Keratinocyte (primary cell): Measurements from ENCODE around the gene NRG3.

ENCODE experiments used
- CTCF ChIP-seq, 3 experiments: IDR thresholded peaks in 1 of 3; conservative IDR thresholded peaks in 1 of 3; optimal IDR thresholded peaks in 1 of 3; 2 replicates in 2 of 3; 3 replicates in 1 of 3; pipeline versions ENCODE3 to v1.5.1; 2011; ENCODE audit warnings: low read length in 3 of 3, mild to moderate bottlenecking in 3 of 3, moderate library complexity in 2 of 3, control low read depth in 1 of 3, inconsistent platforms in 1 of 3; ENCODE audit not compliant: insufficient read depth in 2 of 3; ENCODE audit errors: extremely low read depth in 1 of 3
- EZH2 ChIP-seq: IDR thresholded peaks from one replicate; pipeline ENCODE4 v1.6.1; 2012; ENCODE audit warnings: inconsistent platforms, mild to moderate bottlenecking, low read length, moderate library complexity

DNA sequence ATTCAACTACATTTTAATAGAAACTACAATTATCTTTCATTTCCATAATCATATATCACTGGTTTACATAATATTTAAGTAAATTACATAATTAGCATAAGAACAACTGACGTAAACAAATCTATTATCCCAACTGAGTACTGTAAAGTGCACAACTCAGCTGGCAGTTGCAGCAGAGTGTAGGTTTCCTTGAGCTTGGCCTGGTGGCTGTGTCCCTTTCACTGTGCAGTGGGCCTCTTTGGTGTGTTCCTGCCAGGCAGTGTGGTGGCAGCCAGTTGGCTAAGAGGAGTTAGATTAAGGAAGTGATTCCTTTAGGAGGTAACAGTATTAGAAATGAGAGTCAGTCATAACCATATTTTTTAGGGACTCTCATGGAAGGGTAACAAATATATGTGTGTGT lies 7.0 kb downstream of the NRG3 start:
- TF ChIP-seq CTCF (optimal IDR thresholded peaks at IDR 0.05 in 1 of 3, IDR thresholded peaks at IDR 0.05 in 1 of 3, conservative IDR thresholded peaks at IDR 0.05 in 1 of 3; ENCODE audit: extremely low read depth in 1 of 3, insufficient read depth in 2 of 3, low read length in 3 of 3) = no peak
- no peak for TF ChIP-seq EZH2
